Duodenal mucosa (tissue), 2 donors: Measurements from ENCODE around the gene RFPL1.
"Not testable (repeated sequence)": the region's sequence is repeated elsewhere in the genome, so short reads cannot be mapped to it uniquely, and the experiment has no call there.

Source experiments
- H3K27ac ChIP-seq: one replicate; pipeline ENCODE4 v1.7.0; 2013; ENCODE audit warnings: low read depth, low read length
- H3K27me3 ChIP-seq, 2 donors: one replicate each; pipeline ENCODE4 v1.7.0; 2013; ENCODE audit warnings: low read length in 2 of 2, control low read depth in 1 of 2; ENCODE audit not compliant: insufficient read depth in 2 of 2, control insufficient read depth in 1 of 2
- H3K36me3 ChIP-seq, 2 donors: one replicate each; pipeline ENCODE4 v1.7.0; 2013; ENCODE audit warnings: low read length in 2 of 2, control low read depth in 1 of 2; ENCODE audit not compliant: insufficient read depth in 2 of 2, control insufficient read depth in 1 of 2
- H3K4me1 ChIP-seq, 2 donors: one replicate each; pipeline ENCODE4 v1.7.0; 2013; ENCODE audit warnings: low read length in 2 of 2, control low read depth in 1 of 2; ENCODE audit not compliant: insufficient read depth in 2 of 2, control insufficient read depth in 1 of 2
- H3K4me3 ChIP-seq, 2 donors: one replicate each; pipeline ENCODE4 v1.7.0; 2013; ENCODE audit warnings: low read length in 2 of 2, low read depth in 1 of 2
- H3K9ac ChIP-seq, 2 donors: one replicate each; pipeline ENCODE4 v1.7.0; 2013; ENCODE audit warnings: low read length in 2 of 2, low read depth in 1 of 2
- H3K9me3 ChIP-seq, 2 donors: one replicate each; pipeline ENCODE4 v1.7.0; 2013; ENCODE audit warnings: low read length in 2 of 2, control low read depth in 1 of 2; ENCODE audit not compliant: control insufficient read depth in 1 of 2

RFPL1 gene

GRCh38 chr22:29482726-29483125, 44.3 kb downstream of the RFPL1 start:
- H3K27ac ChIP-seq: no peak overlapping the region
- H3K9ac ChIP-seq: no peak overlapping the region
- no peaks in the 10 kb centered on the region for H3K4me1 ChIP-seq
- no peaks in the 10 kb centered on the region for H3K36me3 ChIP-seq
- H3K27me3 ChIP-seq: peaks cover 25 to 43% of the 10 kb centered on the region in 2 donors
- H3K4me3 ChIP-seq: no peak overlapping the region
- no peaks in the 10 kb centered on the region for H3K9me3 ChIP-seq

DNA sequence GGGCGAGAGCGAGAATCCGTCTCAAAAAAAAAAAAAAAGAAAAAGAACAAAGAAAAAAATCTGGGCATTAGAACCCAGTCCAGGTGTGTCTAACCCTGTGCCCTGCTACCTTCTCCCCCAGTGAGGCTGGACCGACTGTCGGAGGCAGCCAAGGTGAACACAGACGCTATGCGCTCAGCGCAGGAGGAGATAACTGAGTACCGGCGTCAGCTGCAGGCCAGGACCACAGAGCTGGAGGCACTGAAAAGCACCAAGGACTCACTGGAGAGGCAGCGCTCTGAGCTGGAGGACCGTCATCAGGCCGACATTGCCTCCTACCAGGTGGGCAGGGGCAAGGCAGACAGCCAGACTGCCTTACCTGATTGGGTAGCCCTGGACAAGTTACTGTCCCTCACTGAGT, 44.9 kb downstream of the RFPL1 start:
- Histone ChIP-seq H3K9me3 (no peaks in the 10 kb centered on the region), H3K27ac (no peak overlapping the region), H3K4me3 (no peak overlapping the region), H3K9ac (no peak overlapping the region), H3K27me3 (peaks cover 25 to 37% of the 10 kb centered on the region in 2 donors), H3K36me3 (no peaks in the 10 kb centered on the region), H3K4me1 (no peaks in the 10 kb centered on the region)

DNA sequence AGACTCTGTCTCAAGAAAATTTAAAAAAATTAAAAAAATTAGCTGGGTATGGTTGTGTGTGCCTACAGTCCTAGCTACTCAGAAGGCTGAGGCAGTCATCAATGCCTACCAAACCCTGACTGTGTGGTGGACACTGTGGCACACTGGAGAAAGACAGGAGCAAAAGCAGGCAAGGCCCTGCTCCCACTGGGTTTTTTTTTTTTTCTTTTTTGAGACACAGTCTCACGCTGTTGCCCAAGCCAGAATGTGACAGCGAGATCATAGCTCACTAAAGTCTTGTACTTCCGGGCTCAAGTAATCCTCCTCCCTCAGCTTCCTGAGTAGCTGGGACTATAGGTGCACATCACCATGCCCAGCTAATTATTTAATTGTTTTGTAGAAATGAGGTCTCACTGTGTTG, 46.3 kb downstream of the RFPL1 start:
- Histone ChIP-seq H3K27me3 (peaks cover 14 to 26% of the 10 kb centered on the region in 2 donors), H3K4me3 (no peak overlapping the region), H3K9me3 (no peaks in the 10 kb centered on the region), H3K27ac (no peak overlapping the region), H3K36me3 (no peaks in the 10 kb centered on the region), H3K4me1 (no peaks in the 10 kb centered on the region), H3K9ac (no peak overlapping the region)

DNA sequence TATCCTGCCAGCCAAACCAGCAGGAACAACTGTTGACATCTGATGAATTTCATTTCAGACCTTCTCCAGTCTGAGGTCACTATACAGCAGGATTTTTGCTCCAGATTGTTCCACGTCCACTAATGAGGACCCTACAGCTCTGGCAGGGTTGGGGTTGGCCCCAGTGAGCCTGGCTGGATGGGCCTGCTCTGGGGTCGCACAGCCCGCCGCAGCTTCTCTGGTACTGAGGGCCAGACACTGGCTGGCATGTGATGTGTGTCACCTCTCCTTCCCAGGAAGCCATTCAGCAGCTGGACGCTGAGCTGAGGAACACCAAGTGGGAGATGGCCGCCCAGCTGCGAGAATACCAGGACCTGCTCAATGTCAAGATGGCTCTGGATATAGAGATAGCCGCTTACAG, 47.1 kb downstream of the RFPL1 start:
- Histone ChIP-seq H3K36me3 (no peaks in the 10 kb centered on the region), H3K9me3 (no peaks in the 10 kb centered on the region), H3K4me1 (no peaks in the 10 kb centered on the region), H3K4me3 (no peak overlapping the region), H3K27ac (no peak overlapping the region), H3K9ac (no peak overlapping the region), H3K27me3 (peaks cover 12 to 18% of the 10 kb centered on the region in 2 donors)

DNA sequence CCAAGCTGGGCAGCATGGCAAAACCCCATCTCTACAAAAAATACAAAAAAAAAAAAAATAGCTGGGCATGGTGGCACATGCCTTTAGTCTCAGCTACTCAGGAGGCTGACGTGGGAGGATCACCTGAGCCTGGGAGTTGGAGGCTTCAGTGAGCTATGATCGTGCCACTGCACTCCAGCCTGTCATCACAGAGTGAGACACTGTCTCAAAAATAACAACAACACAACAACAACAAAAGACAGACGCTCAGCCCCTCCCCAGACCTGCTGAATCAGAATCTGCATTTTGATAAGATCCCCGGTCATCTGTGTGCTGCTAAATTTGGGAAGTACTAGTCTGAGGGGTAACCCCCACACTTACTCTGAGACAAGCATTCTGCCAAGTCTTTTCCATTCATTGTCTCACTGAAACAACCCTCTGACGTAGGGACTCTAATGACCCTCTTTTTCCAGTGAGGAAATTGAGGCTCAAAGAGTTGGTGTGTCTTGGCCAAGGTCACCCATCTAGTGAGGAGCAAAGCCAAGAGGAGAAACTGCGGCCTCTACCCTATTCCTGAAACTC, 49.1 kb downstream of the RFPL1 start:
- Histone ChIP-seq H3K27me3 (peaks cover 2 to 3% of the 10 kb centered on the region in 2 donors), H3K9me3 (no peaks in the 10 kb centered on the region), H3K9ac (no peak overlapping the region), H3K36me3 (no peaks in the 10 kb centered on the region), H3K27ac (no peak overlapping the region), H3K4me1 (no peaks in the 10 kb centered on the region), H3K4me3 (no peak overlapping the region)

- not testable (repeated sequence) for H3K9me3 ChIP-seq, H3K36me3 ChIP-seq, H3K27ac ChIP-seq, H3K4me1 ChIP-seq, H3K9ac ChIP-seq, H3K27me3 ChIP-seq, H3K4me3 ChIP-seq
Observed at GRCh38 chr22:29489127-29489780, 50.9 kb downstream of the RFPL1 start.

- Histone ChIP-seq H3K4me3 (no peak overlapping the region), H3K4me1 (no peaks in the 10 kb centered on the region), H3K36me3 (no peaks in the 10 kb centered on the region), H3K9ac (no peak overlapping the region), H3K27ac (no peak overlapping the region), H3K27me3 (no peaks in the 10 kb centered on the region), H3K9me3 (peaks cover 2 to 6% of the 10 kb centered on the region in 2 donors)
Observed at GRCh38 chr22:29491012-29491411, 52.6 kb downstream of the RFPL1 start.
